Endodermal cell (in vitro differentiated cells): ENCODE results near the gene CRYGA. TPM values are rescaled to one million over a fixed set of nuclear protein-coding genes. Genes with fewer than 3 reads are reported as not detected.
A peak's percentile ranks its signal among the peaks of the same experiment; 100 is the strongest.

Source experiments
- DNase-seq: peaks from one replicate; pipeline ENCODE4 v3.0.0-alpha.2; 2017
- H3K27ac ChIP-seq: 2 replicates; pipeline ENCODE4 v1.5.1; 2013; ENCODE audit warnings: mild to moderate bottlenecking, low read depth, low read length, moderate library complexity
- H3K27me3 ChIP-seq: 2 replicates; pipeline ENCODE4 v1.6.1; 2013; ENCODE audit warnings: mild to moderate bottlenecking, low read length, moderate library complexity; ENCODE audit not compliant: insufficient read depth, control insufficient read depth, poor library complexity, severe bottlenecking
- H3K36me3 ChIP-seq: 2 replicates; pipeline ENCODE4 v1.7.0; 2013; ENCODE audit warnings: mild to moderate bottlenecking, low read length, moderate library complexity; ENCODE audit not compliant: control insufficient read depth, insufficient read depth
- H3K4me1 ChIP-seq: one replicate; pipeline ENCODE4 v1.7.0; 2013; ENCODE audit warnings: low read length; ENCODE audit not compliant: control insufficient read depth, insufficient read depth
- H3K4me3 ChIP-seq: 2 replicates; pipeline ENCODE4 v1.5.1; 2013; ENCODE audit warnings: mild to moderate bottlenecking, low read length, moderate library complexity
- H3K9ac ChIP-seq: 2 replicates; pipeline ENCODE4 v1.6.1; 2013; ENCODE audit warnings: mild to moderate bottlenecking, low read length, moderate library complexity; ENCODE audit not compliant: poor library complexity, severe bottlenecking; ENCODE audit errors: extremely low read depth
- H3K9me3 ChIP-seq: 2 replicates; pipeline ENCODE4 v1.6.1; 2013; ENCODE audit warnings: mild to moderate bottlenecking, low read length, moderate library complexity; ENCODE audit not compliant: control insufficient read depth
- H3K27ac Mint-ChIP-seq: 2 replicates; pipeline ENCODE4 v1.8.0; 2020; ENCODE audit warnings: mixed read lengths
- H3K27me3 Mint-ChIP-seq: 2 replicates; pipeline ENCODE4 v1.8.0; 2021; ENCODE audit warnings: mild to moderate bottlenecking, mixed read lengths; ENCODE audit not compliant: insufficient read depth
- H3K36me3 Mint-ChIP-seq: 2 replicates; pipeline ENCODE4 v1.8.0; 2020; ENCODE audit warnings: low read depth, mixed read lengths
- H3K4me1 Mint-ChIP-seq: 2 replicates; pipeline ENCODE4 v1.8.0; 2020; ENCODE audit warnings: mixed read lengths
- H3K4me3 Mint-ChIP-seq: 2 replicates; pipeline ENCODE4 v1.8.0; 2020; ENCODE audit warnings: mild to moderate bottlenecking, moderate library complexity, mixed read lengths
- H3K9me3 Mint-ChIP-seq: 2 replicates; pipeline ENCODE4 v1.8.0; 2020; ENCODE audit warnings: mild to moderate bottlenecking, mixed read lengths
- WGBS, 2 experiments: methylation state at CpG; one replicate each; pipeline versions ENCODE4 v1.1.5 to v1.1.7; 2013; ENCODE audit warnings: missing lambda C conversion rate in 2 of 2, mixed read lengths in 1 of 2; ENCODE audit not compliant: insufficient coverage in 1 of 2, insufficient read length in 1 of 2; 5-methylcytosine and 5-hydroxymethylcytosine counted together
- total RNA-seq, 2 donors: library from RNA; stranded (reverse); fragmentation: NEBNext Ultra II Directional in 1 of 2; extraction: Animal tissue kit (Norgen Biotek cat#: 25700) in 1 of 2; gene quantifications; 2 replicates in 1 of 2; 3 replicates in 1 of 2; pipeline ENCODE4 v1.2.1, GENCODE V29; 2021
- TF ChIP-seq, protein P1 (sequence below): fragments of 200-600 bp; sonication (generic); conservative IDR thresholded peaks from 2 replicates; pipeline ENCODE4 v1.5.0; 2021; ENCODE audit warnings: antibody characterized with exemption, mild to moderate bottlenecking

The CRYGA gene
- total RNA-seq, 2 donors from 2014 or later, result not detected

DNA sequence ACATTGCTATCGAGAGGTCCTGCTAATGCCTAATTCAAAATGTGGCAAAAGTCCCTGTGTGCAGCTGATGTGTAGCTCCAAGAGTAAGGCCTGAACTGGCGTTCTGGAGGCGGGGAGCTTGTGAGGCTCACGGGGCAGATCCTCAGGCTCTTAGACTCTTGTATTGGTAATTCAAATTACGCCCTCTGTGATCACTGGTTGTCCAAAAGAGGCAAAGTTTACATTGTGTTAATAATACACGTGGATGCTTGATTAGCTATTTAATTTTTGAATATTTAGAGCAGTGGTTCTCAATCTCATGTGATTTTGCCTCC, 12.4 kb upstream of the CRYGA start:
- Histone ChIP-seq H3K36me3 (no peaks in the 10 kb centered on the region), H3K9me3 (no peaks in the 10 kb centered on the region), H3K4me3 (no peak overlapping the region), H3K4me1 (peaks cover 5% of the 10 kb centered on the region), H3K9ac (no peak overlapping the region), H3K27me3 (no peaks in the 10 kb centered on the region), H3K27ac (no peak overlapping the region)
- no peak for DNase-seq
- no peaks in the 10 kb centered on the region for H3K27me3 Mint-ChIP-seq
- H3K36me3 Mint-ChIP-seq, result no peaks in the 10 kb centered on the region
- no peaks in the 10 kb centered on the region for H3K9me3 Mint-ChIP-seq
- H3K4me3 Mint-ChIP-seq, result no peak overlapping the region
- WGBS, 2 experiments, result 87% methylated on average over 6 of the region's 6 CpGs
- H3K27ac Mint-ChIP-seq, result no peak overlapping the region
- H3K4me1 Mint-ChIP-seq, result peaks cover 18% of the 10 kb centered on the region
- TF ChIP-seq, protein P1, sequence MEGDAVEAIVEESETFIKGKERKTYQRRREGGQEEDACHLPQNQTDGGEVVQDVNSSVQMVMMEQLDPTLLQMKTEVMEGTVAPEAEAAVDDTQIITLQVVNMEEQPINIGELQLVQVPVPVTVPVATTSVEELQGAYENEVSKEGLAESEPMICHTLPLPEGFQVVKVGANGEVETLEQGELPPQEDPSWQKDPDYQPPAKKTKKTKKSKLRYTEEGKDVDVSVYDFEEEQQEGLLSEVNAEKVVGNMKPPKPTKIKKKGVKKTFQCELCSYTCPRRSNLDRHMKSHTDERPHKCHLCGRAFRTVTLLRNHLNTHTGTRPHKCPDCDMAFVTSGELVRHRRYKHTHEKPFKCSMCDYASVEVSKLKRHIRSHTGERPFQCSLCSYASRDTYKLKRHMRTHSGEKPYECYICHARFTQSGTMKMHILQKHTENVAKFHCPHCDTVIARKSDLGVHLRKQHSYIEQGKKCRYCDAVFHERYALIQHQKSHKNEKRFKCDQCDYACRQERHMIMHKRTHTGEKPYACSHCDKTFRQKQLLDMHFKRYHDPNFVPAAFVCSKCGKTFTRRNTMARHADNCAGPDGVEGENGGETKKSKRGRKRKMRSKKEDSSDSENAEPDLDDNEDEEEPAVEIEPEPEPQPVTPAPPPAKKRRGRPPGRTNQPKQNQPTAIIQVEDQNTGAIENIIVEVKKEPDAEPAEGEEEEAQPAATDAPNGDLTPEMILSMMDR, result no peak

DNA sequence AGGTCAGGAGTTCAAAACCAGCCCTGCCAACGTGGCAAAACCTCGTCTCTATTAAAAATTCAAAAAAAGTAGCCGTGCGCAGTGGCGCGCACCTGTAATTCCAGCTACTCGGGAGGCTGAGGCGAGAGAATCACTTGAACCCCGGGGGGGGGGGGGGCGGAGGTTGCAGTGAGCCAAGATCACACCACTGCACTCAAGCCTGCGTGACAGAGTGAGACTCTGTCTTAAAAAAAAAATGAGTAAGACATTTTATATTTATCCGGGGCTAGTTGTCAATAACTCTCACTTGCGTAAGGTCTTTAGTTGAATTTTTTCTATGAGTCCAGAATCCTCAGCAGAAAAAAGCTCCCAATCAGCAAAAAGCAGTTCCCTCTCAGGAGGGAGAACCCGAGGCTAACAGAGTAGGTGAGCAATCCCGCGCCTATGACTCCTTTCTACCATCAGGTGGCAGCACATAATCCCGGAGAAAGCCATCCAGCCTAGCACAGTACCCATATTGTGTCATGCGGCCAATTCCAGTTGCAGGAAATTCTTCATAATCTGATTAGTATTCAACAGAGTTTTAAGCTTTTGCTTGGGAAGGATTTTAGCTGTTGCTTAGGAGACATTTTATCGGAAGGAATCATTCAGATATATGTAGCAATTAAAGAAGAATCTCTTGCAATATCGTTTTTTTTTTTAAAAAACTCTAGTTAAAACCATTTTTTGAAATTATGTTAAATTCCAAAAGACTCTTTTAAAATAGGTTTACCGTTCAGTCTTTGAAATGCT, 11.9 kb upstream of the CRYGA start:
- H3K4me1 Mint-ChIP-seq, result peaks cover 18% of the 10 kb centered on the region
- no peak overlapping the region for H3K27ac Mint-ChIP-seq
- Histone ChIP-seq H3K9me3 (no peaks in the 10 kb centered on the region), H3K27me3 (no peaks in the 10 kb centered on the region), H3K4me1 (peaks cover 5% of the 10 kb centered on the region), H3K27ac (no peak overlapping the region), H3K36me3 (no peaks in the 10 kb centered on the region), H3K4me3 (no peak overlapping the region), H3K9ac (no peak overlapping the region)
- H3K36me3 Mint-ChIP-seq, result no peaks in the 10 kb centered on the region
- peak; percentile 93 for DNase-seq
- TF ChIP-seq, protein P1, result peak; percentile 93
- 58 to 62% methylated on average over 12 to 21 of the region's 21 CpGs for WGBS, 2 experiments
- no peaks in the 10 kb centered on the region for H3K9me3 Mint-ChIP-seq
- no peaks in the 10 kb centered on the region for H3K27me3 Mint-ChIP-seq
- H3K4me3 Mint-ChIP-seq, result no peak overlapping the region

DNA sequence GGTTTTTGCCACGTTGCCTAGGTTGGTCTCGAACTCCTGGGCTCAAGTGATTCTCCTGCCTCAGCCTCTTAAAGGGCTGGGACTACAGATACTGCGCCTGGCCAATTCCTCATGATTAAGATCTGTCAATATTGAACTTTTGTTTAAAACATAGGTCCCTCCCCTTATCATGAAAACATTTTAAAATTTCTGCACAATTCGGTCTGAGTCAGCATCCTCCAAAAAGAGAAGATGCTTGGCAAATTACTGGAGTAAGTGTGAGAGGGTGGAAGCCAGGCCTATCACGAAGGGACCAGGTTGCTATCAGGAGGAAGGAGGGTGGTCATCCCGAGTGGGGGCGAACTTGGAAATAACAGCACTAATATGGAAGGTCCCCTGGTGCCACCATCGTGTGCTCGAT, 10.8 kb upstream of the CRYGA start:
- H3K27me3 Mint-ChIP-seq, result no peaks in the 10 kb centered on the region
- no peaks in the 10 kb centered on the region for H3K9me3 Mint-ChIP-seq
- no peak overlapping the region for H3K4me3 Mint-ChIP-seq
- no peaks in the 10 kb centered on the region for H3K27me3 ChIP-seq
- no peak for DNase-seq
- no peaks in the 10 kb centered on the region for H3K36me3 Mint-ChIP-seq
- TF ChIP-seq, protein P1, result no peak
- H3K9me3 ChIP-seq, result no peaks in the 10 kb centered on the region
- H3K27ac Mint-ChIP-seq, result no peak overlapping the region
- no peaks in the 10 kb centered on the region for H3K36me3 ChIP-seq
- no peaks in the 10 kb centered on the region for H3K4me1 ChIP-seq
- no peak overlapping the region for H3K27ac ChIP-seq
- peaks cover 10% of the 10 kb centered on the region for H3K4me1 Mint-ChIP-seq
- H3K9ac ChIP-seq, result no peak overlapping the region
- H3K4me3 ChIP-seq, result no peak overlapping the region
- WGBS, 2 experiments, result 89 to 96% methylated on average over 7 to 9 of the region's 9 CpGs
